ENCODE results near the gene CPT1A. TPM values are rescaled to one million over a fixed set of nuclear protein-coding genes. Genes with fewer than 3 reads are reported as not detected.

CPT1A gene
- total RNA-seq, 1 experiment from 2014 or later = 153 TPM

- Histone ChIP-seq H3K4me3 (ENCODE audit: low read depth in 2 of 2, low read length in 2 of 2) (no peak overlapping the region), H3K36me3 (ENCODE audit: control insufficient read depth, insufficient read depth, low read length) (no peaks in the 10 kb centered on the region), H3K27ac (ENCODE audit: low read length) (no peak overlapping the region), H3K4me1 (ENCODE audit: control insufficient read depth, insufficient read depth, low read length) (no peaks in the 10 kb centered on the region), H3K9me3 (ENCODE audit: control insufficient read depth, insufficient read depth, low read depth, low read length) (no peaks in the 10 kb centered on the region), H3K27me3 (ENCODE audit: control insufficient read depth, insufficient read depth, low read length) (no peaks in the 10 kb centered on the region)
- in situ Hi-C loops (cut with HindIII; ENCODE audit: low pct_unique_long_range_greater_than_20kb, low sequenced_read_pairs) (no loop called here), intact Hi-C loops (cut with micrococcal nuclease; ENCODE audit: unreplicated experiment) (no loop called here)
- BruUV-seq (replicated peaks) = no TSS peak
- ChIA-PET CTCF (interaction anchor here (0.5 kb wide), 1 partner anchor 125 kb away, joined by 5 read pairs; no protein-coding TSS in a partner anchor), POLR2A (no interaction called here)
- no peak for ATAC-seq
- no peak for DNase-seq (ENCODE audit: low read depth, low spot score)
- TF ChIP-seq POLR2AphosphoS5 (IDR thresholded peaks at IDR 0.05; ENCODE audit: low read depth, low read length) = no peak
- no peak for TF ChIP-seq TCF7L2 (IDR thresholded peaks at IDR 0.05; ENCODE audit: low read depth, low read length)
- no peak for TF ChIP-seq CTCF (IDR thresholded peaks at IDR 0.05)
- TF ChIP-seq REST (IDR thresholded peaks at IDR 0.05; ENCODE audit: insufficient read depth in 1 of 2, low read depth in 2 of 2, low read length in 1 of 2) = no peak
- no peak for TF ChIP-seq SIN3A (IDR thresholded peaks at IDR 0.05; ENCODE audit: borderline replicate concordance, insufficient read depth, low read depth, low read length)
Measured at GRCh38 chr11:68735646-68736045, 106.1 kb downstream of the CPT1A start.

- no peak overlapping the region for H3K4me3 ChIP-seq (ENCODE audit: low read depth in 2 of 2, low read length in 2 of 2)
- no peaks in the 10 kb centered on the region for H3K27me3 ChIP-seq (ENCODE audit: control insufficient read depth, insufficient read depth, low read length)
- H3K36me3 ChIP-seq (ENCODE audit: control insufficient read depth, insufficient read depth, low read length) = no peaks in the 10 kb centered on the region
- TF ChIP-seq POLR2AphosphoS5 (IDR thresholded peaks at IDR 0.05; ENCODE audit: low read depth, low read length) (no peak), TCF7L2 (IDR thresholded peaks at IDR 0.05; ENCODE audit: low read depth, low read length) (no peak), REST (IDR thresholded peaks at IDR 0.05; ENCODE audit: insufficient read depth in 1 of 2, low read depth in 2 of 2, low read length in 1 of 2) (no peak), SIN3A (IDR thresholded peaks at IDR 0.05; ENCODE audit: borderline replicate concordance, insufficient read depth, low read depth, low read length) (no peak), CTCF (IDR thresholded peaks at IDR 0.05) (no peak)
- no peaks in the 10 kb centered on the region for H3K9me3 ChIP-seq (ENCODE audit: control insufficient read depth, insufficient read depth, low read depth, low read length)
- in situ Hi-C loops (cut with HindIII; ENCODE audit: low pct_unique_long_range_greater_than_20kb, low sequenced_read_pairs) = no loop called here
- no peak for ATAC-seq
- no TSS peak for BruUV-seq (replicated peaks)
- ChIA-PET CTCF (no interaction called here), POLR2A (no interaction called here)
- no peak overlapping the region for H3K27ac ChIP-seq (ENCODE audit: low read length)
- no peak for DNase-seq (ENCODE audit: low read depth, low spot score)
- no peaks in the 10 kb centered on the region for H3K4me1 ChIP-seq (ENCODE audit: control insufficient read depth, insufficient read depth, low read length)
- intact Hi-C loops (cut with micrococcal nuclease; ENCODE audit: unreplicated experiment) = no loop called here
Measured at GRCh38 chr11:68735125-68735524, 106.6 kb downstream of the CPT1A start.
